Mesendoderm (in vitro differentiated cells): ENCODE results near the gene ACVR2A.

ENCODE experiments used
- DNase-seq: peaks from one replicate; pipeline ENCODE4 v3.0.0; 2013
- H2AK5ac ChIP-seq: 2 replicates; pipeline ENCODE4 v1.6.1; 2013; ENCODE audit warnings: low read length, inconsistent platforms
- H2BK120ac ChIP-seq: 2 replicates; pipeline ENCODE4 v1.6.1; 2013; ENCODE audit warnings: low read depth, mild to moderate bottlenecking, low read length, moderate library complexity, mixed read lengths
- H2BK15ac ChIP-seq: replicated peaks from 2 replicates; pipeline ENCODE4 v1.6.1; 2013; ENCODE audit warnings: low read depth, mild to moderate bottlenecking, moderate library complexity
- H2BK5ac ChIP-seq: 2 replicates; pipeline ENCODE4 v1.6.1; 2013; ENCODE audit warnings: low read length, inconsistent platforms
- H3K18ac ChIP-seq: 2 replicates; pipeline ENCODE4 v1.6.1; 2013; ENCODE audit warnings: mild to moderate bottlenecking, low read length, mixed read lengths
- H3K23ac ChIP-seq: one replicate; pipeline ENCODE4 v1.6.1; 2013; ENCODE audit warnings: low read length
- H3K27ac ChIP-seq: 2 replicates; pipeline ENCODE4 v1.5.1; 2013; ENCODE audit warnings: low read depth, mild to moderate bottlenecking, inconsistent platforms, low read length, moderate library complexity
- H3K27me3 ChIP-seq: 2 replicates; pipeline ENCODE4 v1.6.1; 2013; ENCODE audit warnings: low read length, control low read depth, mild to moderate bottlenecking, inconsistent platforms; ENCODE audit not compliant: insufficient read depth, poor library complexity
- H3K36me3 ChIP-seq: 2 replicates; pipeline ENCODE4 v1.6.1; 2013; ENCODE audit warnings: low read length, inconsistent platforms; ENCODE audit not compliant: control insufficient read depth, insufficient read depth
- H3K4ac ChIP-seq: one replicate; pipeline ENCODE4 v1.6.1; 2013; ENCODE audit warnings: low read depth, mild to moderate bottlenecking, low read length, moderate library complexity
- H3K4me1 ChIP-seq: 2 replicates; pipeline ENCODE4 v1.6.1; 2013; ENCODE audit warnings: low read depth, low read length, inconsistent platforms; ENCODE audit not compliant: control insufficient read depth
- H3K4me2 ChIP-seq: 2 replicates; pipeline ENCODE4 v1.6.1; 2013; ENCODE audit warnings: low read length
- H3K4me3 ChIP-seq: 2 replicates; pipeline ENCODE4 v1.5.1; 2013; ENCODE audit warnings: mild to moderate bottlenecking, low read length
- H3K56ac ChIP-seq: one replicate; pipeline ENCODE4 v1.6.1; 2013; ENCODE audit warnings: low read length
- H3K79me1 ChIP-seq: 2 replicates; pipeline ENCODE4 v1.6.1; 2013; ENCODE audit warnings: low read length, inconsistent platforms
- H3K79me2 ChIP-seq: 2 replicates; pipeline ENCODE4 v1.6.1; 2013; ENCODE audit warnings: mild to moderate bottlenecking, low read length; ENCODE audit not compliant: control insufficient read depth, insufficient read depth
- H3K9ac ChIP-seq: 2 replicates; pipeline ENCODE4 v1.6.1; 2013; ENCODE audit warnings: low read length, inconsistent platforms
- H4K5ac ChIP-seq: one replicate; pipeline ENCODE4 v1.6.1; 2013; ENCODE audit warnings: low read length
- H4K8ac ChIP-seq: one replicate; pipeline ENCODE4 v1.6.1; 2013; ENCODE audit warnings: low read depth, mild to moderate bottlenecking, control low read depth, low read length, moderate library complexity
- WGBS: extraction: QIAGEN DNeasy Blood & Tissue Kit; methylation state at CpG from one replicate; pipeline ENCODE4 v1.1.7; 2013; ENCODE audit warnings: low lambda C conversion rate, missing lambda C conversion rate; ENCODE audit not compliant: insufficient coverage; ENCODE audit errors: extremely low coverage; 5-methylcytosine and 5-hydroxymethylcytosine counted together

ACVR2A gene

DNA sequence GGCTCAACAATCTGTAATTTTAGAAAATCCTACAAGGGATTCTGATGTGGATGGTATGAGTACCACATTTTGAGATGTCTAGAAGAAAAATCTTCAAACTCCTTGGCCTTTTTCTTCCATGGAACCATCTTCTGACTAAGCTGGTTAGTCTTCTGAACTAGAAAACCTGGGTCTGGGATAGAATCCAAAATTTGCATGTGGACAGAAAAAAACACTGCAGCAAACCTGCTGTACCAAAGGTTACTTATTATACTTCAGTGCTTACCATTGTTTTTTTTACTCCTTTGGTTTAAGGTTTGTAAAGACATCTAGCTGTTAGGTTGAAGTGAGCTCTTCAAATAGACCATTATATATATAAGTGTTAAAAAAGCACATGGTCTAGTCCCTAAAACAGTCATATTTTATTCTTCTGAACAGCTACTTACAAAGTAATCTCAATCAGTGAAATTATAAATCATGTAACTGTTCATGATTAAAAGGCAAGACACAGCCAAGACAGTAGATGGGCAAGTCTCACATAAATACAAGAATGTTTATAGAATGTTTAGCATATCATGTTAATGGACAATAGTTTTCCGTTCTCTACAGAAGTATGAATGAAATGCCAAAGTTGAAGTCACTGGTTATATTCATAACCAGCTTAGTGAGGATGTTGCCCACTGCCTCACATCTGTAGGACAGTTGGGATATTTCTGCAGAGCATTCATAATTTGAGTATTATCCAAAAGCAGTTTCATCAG, 90.2 kb downstream of the ACVR2A start:
- no peak overlapping the region for H3K4ac ChIP-seq
- no peak for DNase-seq
- no peak overlapping the region for H3K23ac ChIP-seq
- no peak overlapping the region for H3K9ac ChIP-seq
- no peak overlapping the region for H2BK120ac ChIP-seq
- no peak overlapping the region for H2AK5ac ChIP-seq
- no peaks in the 10 kb centered on the region for H3K79me1 ChIP-seq
- H3K36me3 ChIP-seq = no peaks in the 10 kb centered on the region
- no peak overlapping the region for H3K4me3 ChIP-seq
- H3K79me2 ChIP-seq = no peaks in the 10 kb centered on the region
- H3K4me2 ChIP-seq = no peak overlapping the region
- H4K5ac ChIP-seq = no peak overlapping the region
- no peaks in the 10 kb centered on the region for H3K27me3 ChIP-seq
- no peak overlapping the region for H4K8ac ChIP-seq
- H2BK5ac ChIP-seq = no peak overlapping the region
- WGBS = no CpG with 5 or more reads among the region's 1 CpG
- no peak overlapping the region for H3K27ac ChIP-seq
- no peak overlapping the region for H3K56ac ChIP-seq
- no peaks in the 10 kb centered on the region for H3K4me1 ChIP-seq
- no peak overlapping the region for H3K18ac ChIP-seq
- no peak overlapping the region for H2BK15ac ChIP-seq

DNA sequence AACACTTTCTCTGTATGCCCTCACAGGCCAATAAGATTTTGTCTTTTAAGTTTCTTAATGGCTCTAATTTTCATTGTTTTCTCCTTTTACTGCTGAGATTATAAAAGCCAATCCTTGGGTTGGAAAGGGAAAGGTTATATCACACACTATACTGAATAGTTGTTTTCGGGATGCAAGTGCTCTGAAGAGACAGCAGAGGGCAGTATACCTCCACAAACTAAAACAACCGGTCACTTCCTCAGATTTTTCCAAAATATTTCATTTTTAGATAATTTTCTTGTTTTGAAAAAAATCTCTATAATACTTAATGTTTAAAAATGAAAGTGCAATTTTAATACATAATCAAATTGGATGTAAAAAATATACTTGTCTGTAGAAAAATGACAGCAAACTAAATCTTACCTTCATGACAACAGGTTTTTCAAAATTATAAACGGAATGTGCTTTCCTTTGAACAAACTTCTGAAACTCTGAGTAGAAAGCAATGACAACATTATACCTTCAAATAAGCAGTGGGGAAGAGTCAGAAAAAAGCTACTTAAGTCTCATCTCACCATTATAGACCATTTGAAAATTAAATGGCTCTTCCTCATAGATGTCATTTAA, 93.0 kb downstream of the ACVR2A start:
- WGBS = no CpG with 5 or more reads among the region's 3 CpGs
- no peak overlapping the region for H3K27ac ChIP-seq
- H3K4ac ChIP-seq = no peak overlapping the region
- H3K4me1 ChIP-seq = no peaks in the 10 kb centered on the region
- H2AK5ac ChIP-seq = no peak overlapping the region
- no peaks in the 10 kb centered on the region for H3K36me3 ChIP-seq
- no peak overlapping the region for H3K4me3 ChIP-seq
- H3K4me2 ChIP-seq = no peak overlapping the region
- no peak overlapping the region for H2BK15ac ChIP-seq
- no peak overlapping the region for H4K8ac ChIP-seq
- no peak overlapping the region for H2BK5ac ChIP-seq
- no peak overlapping the region for H3K23ac ChIP-seq
- H2BK120ac ChIP-seq = no peak overlapping the region
- no peaks in the 10 kb centered on the region for H3K79me1 ChIP-seq
- no peaks in the 10 kb centered on the region for H3K27me3 ChIP-seq
- H3K9ac ChIP-seq = no peak overlapping the region
- peak; percentile 30 for DNase-seq
- H4K5ac ChIP-seq = no peak overlapping the region
- H3K18ac ChIP-seq = no peak overlapping the region
- H3K56ac ChIP-seq = no peak overlapping the region
- H3K79me2 ChIP-seq = no peaks in the 10 kb centered on the region

DNA sequence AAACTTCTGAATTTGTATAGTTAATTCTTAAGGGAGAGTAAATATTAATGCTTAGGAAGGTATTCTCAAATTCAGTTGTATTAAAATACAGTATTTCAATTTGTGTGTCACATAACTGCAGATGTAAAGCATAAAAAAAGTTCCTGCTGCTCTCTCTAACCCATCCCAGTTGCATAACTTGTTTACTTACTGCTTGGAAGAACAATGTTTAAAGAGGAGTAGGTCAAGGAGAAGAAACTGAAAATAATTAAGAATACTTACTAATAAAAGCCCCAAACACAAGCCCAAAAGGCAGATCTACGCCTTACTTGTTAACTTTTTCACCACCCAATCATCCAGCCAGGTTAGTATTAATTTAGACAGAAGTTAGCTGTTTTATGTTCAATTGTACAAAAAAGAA, 94.5 kb downstream of the ACVR2A start:
- H2BK120ac ChIP-seq = no peak overlapping the region
- H3K27me3 ChIP-seq = no peaks in the 10 kb centered on the region
- no peaks in the 10 kb centered on the region for H3K36me3 ChIP-seq
- H3K18ac ChIP-seq = no peak overlapping the region
- no peak overlapping the region for H2AK5ac ChIP-seq
- no peak overlapping the region for H3K27ac ChIP-seq
- H2BK15ac ChIP-seq = no peak overlapping the region
- no peak overlapping the region for H4K5ac ChIP-seq
- no peak overlapping the region for H3K9ac ChIP-seq
- DNase-seq = no peak
- H2BK5ac ChIP-seq = no peak overlapping the region
- no peak overlapping the region for H3K4ac ChIP-seq
- no peaks in the 10 kb centered on the region for H3K79me2 ChIP-seq
- no peak overlapping the region for H3K4me2 ChIP-seq
- H4K8ac ChIP-seq = no peak overlapping the region
- no peak overlapping the region for H3K23ac ChIP-seq
- WGBS = no CpG with 5 or more reads among the region's 1 CpG
- no peaks in the 10 kb centered on the region for H3K4me1 ChIP-seq
- H3K79me1 ChIP-seq = no peaks in the 10 kb centered on the region
- no peak overlapping the region for H3K56ac ChIP-seq
- H3K4me3 ChIP-seq = no peak overlapping the region

DNA sequence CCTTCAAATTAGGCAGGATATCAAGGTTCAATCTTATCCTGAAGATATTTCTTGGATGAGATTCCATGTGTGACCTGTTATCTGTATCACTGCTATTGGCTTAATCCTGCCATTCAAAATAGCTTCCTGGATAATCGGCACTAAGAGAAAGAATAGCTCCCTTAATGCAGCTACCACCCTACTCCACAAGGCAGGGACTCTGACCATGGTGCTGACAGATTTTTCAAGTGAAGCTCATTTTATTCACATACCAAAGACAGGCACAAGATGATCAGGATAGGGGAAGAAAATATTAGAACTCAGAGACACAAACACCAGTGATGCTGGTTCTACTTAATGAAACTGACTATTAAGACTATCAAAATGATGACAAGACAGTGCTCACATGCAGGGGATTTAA, 100.8 kb downstream of the ACVR2A start:
- no peak overlapping the region for H2AK5ac ChIP-seq

DNA sequence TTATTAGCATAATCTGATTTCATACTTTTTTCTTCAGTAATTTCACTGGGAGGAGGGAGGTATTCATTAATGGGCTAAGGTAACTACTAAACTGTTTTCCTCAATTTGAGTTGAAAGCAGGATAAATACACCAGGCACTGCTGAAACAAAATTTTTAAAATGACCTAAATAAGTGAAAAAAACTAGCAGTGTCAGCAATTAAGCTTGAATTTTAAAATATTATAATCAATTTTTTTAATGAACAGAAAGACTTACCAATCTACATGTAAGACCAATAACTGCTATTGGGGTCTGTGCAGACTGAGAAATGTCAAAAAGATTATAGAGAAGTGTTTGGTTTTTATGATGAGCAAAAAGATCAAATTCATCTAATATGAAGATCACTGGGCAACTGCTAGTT, 107.3 kb downstream of the ACVR2A start:
- no peak overlapping the region for H3K23ac ChIP-seq
- no peaks in the 10 kb centered on the region for H3K79me2 ChIP-seq
- H3K79me1 ChIP-seq = no peaks in the 10 kb centered on the region
- no peak overlapping the region for H3K27ac ChIP-seq
- no peaks in the 10 kb centered on the region for H3K27me3 ChIP-seq
- no peaks in the 10 kb centered on the region for H3K4me1 ChIP-seq
- no peak overlapping the region for H3K9ac ChIP-seq
- no peak overlapping the region for H2BK5ac ChIP-seq
- no peaks in the 10 kb centered on the region for H3K36me3 ChIP-seq
- DNase-seq = no peak
- H3K56ac ChIP-seq = no peak overlapping the region
- no peak overlapping the region for H2AK5ac ChIP-seq
- no peak overlapping the region for H4K8ac ChIP-seq
- H2BK15ac ChIP-seq = no peak overlapping the region
- H3K4me3 ChIP-seq = no peak overlapping the region
- no peak overlapping the region for H3K4ac ChIP-seq
- no peak overlapping the region for H3K18ac ChIP-seq
- no peak overlapping the region for H4K5ac ChIP-seq
- no peak overlapping the region for H2BK120ac ChIP-seq
- no peak overlapping the region for H3K4me2 ChIP-seq

More for the DNA sequence above, 100.8 kb downstream of the ACVR2A start:
- no CpG with 5 or more reads among the region's 1 CpG for WGBS
- Histone ChIP-seq H3K9ac (no peak overlapping the region), H4K8ac (no peak overlapping the region), H3K23ac (no peak overlapping the region), H4K5ac (no peak overlapping the region), H2BK15ac (no peak overlapping the region), H3K4me2 (no peak overlapping the region), H3K79me1 (no peaks in the 10 kb centered on the region), H3K79me2 (no peaks in the 10 kb centered on the region), H3K4me3 (no peak overlapping the region), H3K27ac (no peak overlapping the region), H2BK5ac (no peak overlapping the region), H3K36me3 (no peaks in the 10 kb centered on the region), H3K4ac (no peak overlapping the region), H3K56ac (no peak overlapping the region), H3K4me1 (no peaks in the 10 kb centered on the region), H3K18ac (no peak overlapping the region), H2BK120ac (no peak overlapping the region), H3K27me3 (no peaks in the 10 kb centered on the region)
- peak; percentile 46 for DNase-seq

DNA sequence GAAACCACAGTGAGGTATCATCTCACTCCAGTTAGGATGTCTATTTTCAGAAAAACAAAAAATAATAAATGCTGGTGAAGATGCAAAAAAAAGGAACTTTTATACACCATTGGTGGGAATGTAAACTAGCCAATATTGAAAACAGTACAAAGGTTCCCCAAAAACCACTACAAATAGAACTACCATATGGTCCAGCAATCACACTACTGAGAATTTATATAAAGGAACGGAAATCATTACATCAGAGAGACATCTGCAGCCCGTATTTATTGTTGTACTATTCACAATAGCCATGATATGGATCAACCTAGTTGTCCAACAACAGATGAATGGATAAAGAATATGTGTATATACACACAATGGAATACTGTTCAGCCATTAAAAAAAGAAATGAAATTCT, 123.7 kb downstream of the ACVR2A start:
- Histone ChIP-seq H3K9ac (no peak overlapping the region), H3K4me2 (no peak overlapping the region), H4K8ac (no peak overlapping the region), H3K79me1 (peaks cover 2% of the 10 kb centered on the region), H3K27me3 (no peaks in the 10 kb centered on the region), H2BK5ac (no peak overlapping the region), H4K5ac (no peak overlapping the region), H2BK15ac (no peak overlapping the region), H3K79me2 (peaks cover 2% of the 10 kb centered on the region), H2BK120ac (no peak overlapping the region), H3K18ac (no peak overlapping the region), H3K36me3 (no peaks in the 10 kb centered on the region), H3K56ac (no peak overlapping the region), H3K4ac (no peak overlapping the region), H3K4me1 (no peaks in the 10 kb centered on the region), H3K4me3 (no peak overlapping the region), H3K23ac (no peak overlapping the region), H2AK5ac (no peak overlapping the region), H3K27ac (no peak overlapping the region)
- no peak for DNase-seq
- WGBS = no CpG with 5 or more reads among the region's 2 CpGs
